ENCODE measurements around the gene GALNT1.

GALNT1 gene

DNA sequence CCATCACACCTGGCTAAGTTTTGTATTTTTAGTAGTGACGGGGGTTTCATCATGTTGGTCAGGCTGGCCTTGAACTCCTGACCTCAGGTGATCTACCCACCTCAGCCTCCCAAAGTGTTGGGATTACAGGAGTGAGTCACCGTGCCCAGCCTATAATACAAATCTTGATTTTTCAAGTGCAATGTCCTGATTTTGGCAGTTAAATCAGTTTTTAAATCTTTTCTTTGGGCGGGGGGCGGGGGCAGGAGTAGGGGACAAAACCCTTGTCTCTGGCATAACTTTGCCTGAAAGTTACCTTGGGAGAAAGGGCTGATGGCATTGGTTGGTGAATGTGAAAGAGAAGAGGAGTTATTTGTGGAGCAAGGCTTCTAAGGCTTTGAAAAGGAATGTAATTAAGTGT lies 12.3 kb downstream of the GALNT1 start:
- no peak overlapping the region for H3K4me2 ChIP-seq (ENCODE audit: low read depth, low read length, poor library complexity, severe bottlenecking)
- peaks cover 20% of the 10 kb centered on the region for H3K79me2 ChIP-seq (ENCODE audit: insufficient read depth, low read length)
- H4K20me1 ChIP-seq (ENCODE audit: low read depth, low read length), result peaks cover 8% of the 10 kb centered on the region; the same call in 1 of the 2 replicates

DNA sequence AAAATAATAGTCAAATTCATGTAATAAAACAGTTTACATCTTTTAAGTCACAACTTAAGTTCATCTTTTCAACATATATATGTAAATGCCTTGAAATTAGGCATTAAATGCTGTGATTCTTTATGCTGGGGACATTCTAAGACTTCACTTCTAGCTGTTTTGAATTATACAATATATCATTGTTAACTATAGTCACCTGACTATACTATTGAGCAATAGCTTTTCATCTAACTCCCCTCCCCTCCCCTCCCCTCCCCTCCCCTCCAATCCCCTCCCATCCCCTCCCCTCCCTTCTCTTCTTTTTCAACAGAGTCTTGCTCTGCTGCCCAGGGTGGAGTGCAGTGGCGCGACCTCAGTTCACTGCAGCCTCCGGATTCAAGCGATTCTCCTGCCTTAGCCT lies 16.2 kb downstream of the GALNT1 start:
- TF ChIP-seq, protein P1, sequence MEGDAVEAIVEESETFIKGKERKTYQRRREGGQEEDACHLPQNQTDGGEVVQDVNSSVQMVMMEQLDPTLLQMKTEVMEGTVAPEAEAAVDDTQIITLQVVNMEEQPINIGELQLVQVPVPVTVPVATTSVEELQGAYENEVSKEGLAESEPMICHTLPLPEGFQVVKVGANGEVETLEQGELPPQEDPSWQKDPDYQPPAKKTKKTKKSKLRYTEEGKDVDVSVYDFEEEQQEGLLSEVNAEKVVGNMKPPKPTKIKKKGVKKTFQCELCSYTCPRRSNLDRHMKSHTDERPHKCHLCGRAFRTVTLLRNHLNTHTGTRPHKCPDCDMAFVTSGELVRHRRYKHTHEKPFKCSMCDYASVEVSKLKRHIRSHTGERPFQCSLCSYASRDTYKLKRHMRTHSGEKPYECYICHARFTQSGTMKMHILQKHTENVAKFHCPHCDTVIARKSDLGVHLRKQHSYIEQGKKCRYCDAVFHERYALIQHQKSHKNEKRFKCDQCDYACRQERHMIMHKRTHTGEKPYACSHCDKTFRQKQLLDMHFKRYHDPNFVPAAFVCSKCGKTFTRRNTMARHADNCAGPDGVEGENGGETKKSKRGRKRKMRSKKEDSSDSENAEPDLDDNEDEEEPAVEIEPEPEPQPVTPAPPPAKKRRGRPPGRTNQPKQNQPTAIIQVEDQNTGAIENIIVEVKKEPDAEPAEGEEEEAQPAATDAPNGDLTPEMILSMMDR (IDR thresholded peaks at IDR 0.05; ENCODE audit: insufficient read depth, low read length, poor library complexity, severe bottlenecking), result no peak
- no peak for TF ChIP-seq EZH2phosphoT487 (conservative IDR thresholded peaks at IDR 0.05; ENCODE audit: low read length)
- Histone ChIP-seq H3K4me2 (ENCODE audit: low read depth, low read length, poor library complexity, severe bottlenecking) (no peak overlapping the region), H3K9ac (ENCODE audit: low read length) (no peak overlapping the region), H2AFZ (ENCODE audit: low read depth, low read length, severe bottlenecking) (no peak overlapping the region), H3K36me3 (ENCODE audit: low read length) (0 out of 2 replicates have a peak, but pooled peaks cover 3% of the 10 kb centered on the region), H3F3A (ENCODE audit: insufficient read depth) (no peaks in the 10 kb centered on the region), H3K4me3 (ENCODE audit: insufficient read depth, low read length, poor library complexity, severe bottlenecking) (no peak overlapping the region), H3K9me3 (ENCODE audit: insufficient read depth, low read length) (peaks cover 11% of the 10 kb centered on the region), H3K27ac (ENCODE audit: low read depth, low read length) (no peak overlapping the region), H4K20me1 (ENCODE audit: low read depth, low read length) (peaks cover 7% of the 10 kb centered on the region; the same call in 1 of the 2 replicates), H3K79me2 (ENCODE audit: insufficient read depth, low read length) (peaks cover 13% of the 10 kb centered on the region), H3K27me3 (ENCODE audit: low read length) (no peaks in the 10 kb centered on the region), H3K9me2 (replicated peaks; ENCODE audit: insufficient read depth, low read length) (no peaks in the 10 kb centered on the region)

More for the DNA sequence above, 12.3 kb downstream of the GALNT1 start:
- H2AFZ ChIP-seq (ENCODE audit: low read depth, low read length, severe bottlenecking), result no peak overlapping the region
- no peak overlapping the region for H3K27ac ChIP-seq (ENCODE audit: low read depth, low read length)
- H3K27me3 ChIP-seq (ENCODE audit: low read length), result no peaks in the 10 kb centered on the region
- no peaks in the 10 kb centered on the region for H3K36me3 ChIP-seq (ENCODE audit: low read length)
- no peaks in the 10 kb centered on the region for H3K9me3 ChIP-seq (ENCODE audit: insufficient read depth, low read length)
- no peak overlapping the region for H3K9ac ChIP-seq (ENCODE audit: low read length)
- H3K9me2 ChIP-seq (replicated peaks; ENCODE audit: insufficient read depth, low read length), result no peaks in the 10 kb centered on the region
- no peak for TF ChIP-seq EZH2phosphoT487 (conservative IDR thresholded peaks at IDR 0.05; ENCODE audit: low read length)
- TF ChIP-seq, protein P1 (IDR thresholded peaks at IDR 0.05; ENCODE audit: insufficient read depth, low read length, poor library complexity, severe bottlenecking), result no peak
- no peaks in the 10 kb centered on the region for H3F3A ChIP-seq (ENCODE audit: insufficient read depth)
- H3K4me3 ChIP-seq (ENCODE audit: insufficient read depth, low read length, poor library complexity, severe bottlenecking), result no peak overlapping the region

DNA sequence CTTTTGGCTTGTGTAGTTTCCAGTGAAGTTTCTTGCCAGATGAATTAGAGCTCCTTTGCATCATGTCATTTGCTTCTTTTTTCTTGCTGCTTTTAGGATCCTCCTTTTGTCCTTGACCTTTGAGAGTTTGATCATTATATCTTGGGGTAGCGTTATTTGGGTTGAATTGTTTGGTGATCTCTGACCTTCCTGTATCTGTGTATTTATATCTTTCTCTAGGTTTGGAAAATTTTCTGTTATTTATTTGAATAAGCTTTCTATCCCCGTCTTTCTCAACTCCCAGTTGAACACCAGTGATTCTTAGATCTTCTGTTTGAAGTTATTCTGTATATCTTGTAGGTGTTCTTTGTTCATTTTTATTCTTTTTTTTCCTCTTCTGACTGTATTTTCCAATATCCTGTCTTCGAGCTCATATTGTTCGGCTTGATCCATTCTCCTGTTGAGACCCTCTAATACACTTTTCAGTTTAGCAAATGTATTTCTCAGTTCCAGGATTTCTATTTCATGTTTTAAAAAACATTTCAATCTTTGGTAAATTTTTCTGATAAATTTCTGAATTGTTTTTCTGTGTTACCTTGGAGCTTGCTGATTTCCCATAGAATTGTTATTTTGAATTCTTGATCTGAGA lies 20.8 kb downstream of the GALNT1 start:
- Histone ChIP-seq H3K27ac (ENCODE audit: low read depth, low read length) (no peak overlapping the region), H4K20me1 (ENCODE audit: low read depth, low read length) (0 out of 2 replicates have a peak, but pooled peaks cover 2% of the 10 kb centered on the region), H2AFZ (ENCODE audit: low read depth, low read length, severe bottlenecking) (no peak overlapping the region), H3K4me2 (ENCODE audit: low read depth, low read length, poor library complexity, severe bottlenecking) (no peak overlapping the region), H3K36me3 (ENCODE audit: low read length) (0 out of 2 replicates have a peak, but pooled peaks cover 3% of the 10 kb centered on the region), H3K79me2 (ENCODE audit: insufficient read depth, low read length) (peaks cover 6% of the 10 kb centered on the region; the same call in 1 of the 2 replicates), H3K9ac (ENCODE audit: low read length) (no peak overlapping the region), H3F3A (ENCODE audit: insufficient read depth) (no peaks in the 10 kb centered on the region), H3K27me3 (ENCODE audit: low read length) (no peaks in the 10 kb centered on the region), H3K9me3 (ENCODE audit: insufficient read depth, low read length) (peaks cover 11% of the 10 kb centered on the region), H3K4me3 (ENCODE audit: insufficient read depth, low read length, poor library complexity, severe bottlenecking) (no peak overlapping the region), H3K9me2 (replicated peaks; ENCODE audit: insufficient read depth, low read length) (no peaks in the 10 kb centered on the region)
- TF ChIP-seq, protein P1 (IDR thresholded peaks at IDR 0.05; ENCODE audit: insufficient read depth, low read length, poor library complexity, severe bottlenecking), result no peak
- TF ChIP-seq EZH2phosphoT487 (conservative IDR thresholded peaks at IDR 0.05; ENCODE audit: low read length), result no peak

Data from SU-DHL-6 (cell line).